GM13977 (cell line): ENCODE results near the gene GALNTL6.

Experiments used
- DNase-seq: peaks from one replicate; pipeline ENCODE4 v3.0.0; 2012; ENCODE audit warnings: low spot score
- in situ Hi-C: fragments of 300-500 bp; cut with MboI; formaldehyde crosslinking; loops from one replicate; pipeline ENCODE4 v1.12.0; 2022; ENCODE audit warnings: low sequenced_read_pairs, low pct_unique_long_range_greater_than_20kb, mixed read lengths, inconsistent platforms; ENCODE audit not compliant: unreplicated experiment
- TF ChIP-seq, protein P1 (sequence below): IDR thresholded peaks from 2 replicates; pipeline ENCODE4 v1.5.1; 2012; ENCODE audit warnings: mild to moderate bottlenecking, control low read depth; ENCODE audit not compliant: insufficient read depth; ENCODE audit errors: extremely low read depth, missing control alignments

GALNTL6 gene

DNA sequence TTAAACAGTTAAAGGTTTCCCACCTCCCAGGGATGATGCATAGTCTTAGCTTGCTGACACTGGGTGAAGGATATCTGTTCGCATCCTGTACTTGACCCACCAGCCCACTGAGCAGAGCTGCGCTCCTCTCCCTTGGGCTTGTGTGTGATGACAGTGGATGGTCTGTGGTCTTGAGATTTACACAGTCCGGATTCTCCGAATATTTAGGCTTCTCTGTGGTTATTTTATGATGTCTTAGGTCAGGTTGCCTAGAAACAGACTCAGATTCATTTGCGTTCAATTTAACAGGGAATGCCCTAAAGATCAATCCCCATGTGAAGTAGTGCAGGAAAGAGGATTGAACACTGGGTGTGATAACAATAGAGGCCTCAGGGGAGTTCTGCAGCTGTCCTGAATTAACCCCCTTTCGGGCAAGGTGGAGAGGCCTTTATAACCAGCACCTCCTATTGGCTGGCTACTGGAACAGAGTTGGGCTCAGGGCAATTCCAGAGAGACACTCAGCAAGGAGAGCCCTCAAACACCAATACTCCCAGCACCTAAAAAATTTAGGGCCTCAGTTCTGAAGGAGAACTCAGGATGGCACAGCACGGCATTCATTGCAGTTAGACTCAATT, 702.2 kb downstream of the GALNTL6 start:
- TF ChIP-seq, protein P1, sequence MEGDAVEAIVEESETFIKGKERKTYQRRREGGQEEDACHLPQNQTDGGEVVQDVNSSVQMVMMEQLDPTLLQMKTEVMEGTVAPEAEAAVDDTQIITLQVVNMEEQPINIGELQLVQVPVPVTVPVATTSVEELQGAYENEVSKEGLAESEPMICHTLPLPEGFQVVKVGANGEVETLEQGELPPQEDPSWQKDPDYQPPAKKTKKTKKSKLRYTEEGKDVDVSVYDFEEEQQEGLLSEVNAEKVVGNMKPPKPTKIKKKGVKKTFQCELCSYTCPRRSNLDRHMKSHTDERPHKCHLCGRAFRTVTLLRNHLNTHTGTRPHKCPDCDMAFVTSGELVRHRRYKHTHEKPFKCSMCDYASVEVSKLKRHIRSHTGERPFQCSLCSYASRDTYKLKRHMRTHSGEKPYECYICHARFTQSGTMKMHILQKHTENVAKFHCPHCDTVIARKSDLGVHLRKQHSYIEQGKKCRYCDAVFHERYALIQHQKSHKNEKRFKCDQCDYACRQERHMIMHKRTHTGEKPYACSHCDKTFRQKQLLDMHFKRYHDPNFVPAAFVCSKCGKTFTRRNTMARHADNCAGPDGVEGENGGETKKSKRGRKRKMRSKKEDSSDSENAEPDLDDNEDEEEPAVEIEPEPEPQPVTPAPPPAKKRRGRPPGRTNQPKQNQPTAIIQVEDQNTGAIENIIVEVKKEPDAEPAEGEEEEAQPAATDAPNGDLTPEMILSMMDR = no peak
- no peak for DNase-seq
- in situ Hi-C loops = no loop called here

- no peak for DNase-seq
- TF ChIP-seq, protein P1 = no peak
- in situ Hi-C loops = no loop called here
These were observed 704.2 kb downstream of the GALNTL6 start for GRCh38 chr4:172517391-172517790.

- TF ChIP-seq, protein P1 = no peak
- in situ Hi-C loops = no loop called here
- DNase-seq = no peak
These were observed 708.0 kb downstream of the GALNTL6 start for GRCh38 chr4:172521248-172521647.

- in situ Hi-C loops = no loop called here
These were observed 708.5 kb downstream of the GALNTL6 start for GRCh38 chr4:172521680-172522079.

GRCh38 chr4:172543249-172543648, 730.0 kb downstream of the GALNTL6 start:
- in situ Hi-C loops = no loop called here
- TF ChIP-seq, protein P1 = no peak
- DNase-seq = no peak

More at GRCh38 chr4:172521680-172522079, 708.5 kb downstream of the GALNTL6 start:
- TF ChIP-seq, protein P1 = no peak
- no peak for DNase-seq

DNA sequence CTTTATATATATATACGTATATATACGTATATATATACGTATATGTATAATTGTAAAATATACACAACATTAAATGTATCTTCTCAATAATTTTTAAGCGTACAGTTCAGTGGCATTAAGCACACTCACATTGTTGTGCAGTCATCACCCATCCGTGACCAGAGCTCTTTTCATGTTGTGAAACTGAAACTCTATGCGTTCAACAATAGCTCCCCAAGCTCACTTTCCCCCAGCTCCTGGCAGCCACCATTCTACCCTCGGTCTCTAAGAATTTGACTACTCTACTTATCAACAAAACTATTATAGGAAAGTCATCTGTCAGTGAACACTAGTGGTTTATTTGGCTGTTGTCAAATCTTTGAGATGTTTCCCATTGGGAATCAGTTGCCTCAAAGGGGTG, 733.6 kb downstream of the GALNTL6 start:
- no peak for DNase-seq
- in situ Hi-C loops = no loop called here
- TF ChIP-seq, protein P1 = no peak
